Left lobe of liver (tissue), 2 donors: ENCODE results near the gene TPSAB1. TPM values are rescaled to one million over a fixed set of nuclear protein-coding genes. Genes with fewer than 3 reads are reported as not detected.
A peak's percentile ranks its signal among the peaks of the same experiment; 100 is the strongest.
"Not testable (repeated sequence)": the region's sequence is repeated elsewhere in the genome, so short reads cannot be mapped to it uniquely, and the experiment has no call there.

Experiments
- ATAC-seq: fragments of 200-7000 bp; cut with Tn5 transposase; one replicate; pipeline ENCODE4 v1.9.1; 2020; ENCODE audit warnings: mild to moderate bottlenecking, moderate library complexity
- DNase-seq: peaks from one replicate; pipeline ENCODE4 v3.0.0-alpha.2; 2020; ENCODE audit warnings: low spot score
- total RNA-seq: library from RNA; stranded (reverse); gene quantifications from one replicate; pipeline ENCODE4 v1.2.1, GENCODE V29; 2021
- donor health status: DM: no; HTN: no; CAD: no; lungs with moderate emphysema.
- donor health status: DM: no; HTN: yes; CAD: no.

TPSAB1 gene
- total RNA-seq, 1 donor from 2014 or later = 1.6 TPM

- DNase-seq (no peak), ATAC-seq (no peak)
These were observed 21.8 kb downstream of the TPSAB1 start for GRCh38 chr16:1262210-1262845.

- ATAC-seq (no peak), DNase-seq (no peak)
These were observed 22.3 kb downstream of the TPSAB1 start for GRCh38 chr16:1262846-1263221.

GRCh38 chr16:1263591-1264344, 23.3 kb downstream of the TPSAB1 start:
- DNase-seq (no peak), ATAC-seq (no peak)

DNA sequence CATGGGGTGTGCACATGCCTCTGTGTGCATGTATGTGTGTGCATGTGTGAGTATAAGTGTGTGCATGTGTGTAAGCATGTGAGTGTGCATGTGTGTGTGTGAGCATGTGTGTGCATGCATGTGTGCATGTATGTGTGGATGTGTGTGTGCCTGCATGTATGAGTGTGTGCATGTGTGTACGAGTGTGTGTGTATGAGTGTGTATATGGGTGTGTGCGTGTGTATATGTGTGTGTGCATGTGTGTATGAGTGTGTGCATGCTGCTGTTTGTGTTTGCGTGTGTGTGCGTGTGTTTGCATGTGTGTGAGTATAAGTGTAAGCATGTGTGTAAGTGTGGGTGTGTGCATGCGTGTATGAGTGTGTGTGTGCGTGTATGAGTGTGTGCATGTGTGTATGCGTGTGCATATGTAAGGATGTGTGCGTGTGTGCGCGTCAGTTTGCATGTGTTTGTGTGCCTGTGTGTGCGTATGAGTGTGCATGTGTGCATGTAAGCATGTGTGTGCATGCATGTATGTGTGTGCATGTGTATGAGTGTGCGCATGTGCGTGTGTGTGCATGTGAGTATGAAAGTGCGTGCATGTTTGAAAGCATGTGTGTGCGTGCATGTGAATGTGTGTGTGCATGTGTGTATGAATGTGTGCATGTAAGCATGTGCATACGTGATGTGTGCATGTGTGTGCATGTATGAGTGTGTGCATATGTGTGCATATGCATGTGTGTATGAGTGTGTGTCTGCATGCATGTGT, 24.0 kb downstream of the TPSAB1 start:
- ATAC-seq = no peak
- no peak for DNase-seq

- ATAC-seq (no peak), DNase-seq (no peak)
These were observed 24.7 kb downstream of the TPSAB1 start for GRCh38 chr16:1265090-1265630.

DNA sequence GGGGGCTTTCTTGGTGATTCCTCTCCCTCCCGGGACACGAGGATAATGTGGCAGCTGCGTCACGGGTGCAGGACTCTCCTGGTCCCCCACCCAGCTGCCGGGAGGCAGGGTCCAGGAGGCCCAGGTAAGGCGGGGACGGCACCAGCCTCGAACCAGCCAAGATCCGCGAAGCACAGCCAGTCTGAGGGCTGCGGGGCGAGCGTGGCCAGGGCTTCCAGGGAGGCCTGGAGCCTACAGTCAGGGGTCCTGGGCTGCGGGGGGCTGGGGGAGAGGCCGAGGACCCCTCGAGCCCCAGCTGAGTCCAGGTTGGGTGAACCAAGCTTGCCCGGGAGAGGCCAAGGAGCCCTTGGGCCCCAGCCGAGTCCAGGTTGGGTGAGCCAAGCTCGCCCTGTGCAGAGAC, 25.3 kb downstream of the TPSAB1 start:
- DNase-seq = no peak
- ATAC-seq = no peak

- not testable (repeated sequence) for DNase-seq, ATAC-seq
These were observed 28.9 kb downstream of the TPSAB1 start for GRCh38 chr16:1269418-1269817.

DNA sequence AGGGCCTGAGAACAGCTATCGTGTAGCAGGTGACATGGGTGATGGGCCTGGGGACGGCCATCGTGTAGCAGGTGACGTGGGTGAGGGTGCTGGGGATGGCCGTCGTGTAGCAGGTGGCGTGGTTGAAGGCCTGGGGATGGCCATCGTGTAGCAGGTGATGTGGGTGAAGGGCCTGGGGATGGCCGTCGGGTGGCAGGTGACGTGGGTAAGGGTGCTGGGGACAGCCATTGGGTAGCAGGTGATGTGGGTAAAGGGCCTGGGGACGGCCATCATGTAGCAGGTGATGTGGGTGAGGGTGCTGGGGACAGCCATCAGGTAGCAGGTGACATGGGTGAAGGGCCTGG, 30.8 kb downstream of the TPSAB1 start:
- peak; percentile 36 for DNase-seq
- ATAC-seq = peak; percentile 27

DNA sequence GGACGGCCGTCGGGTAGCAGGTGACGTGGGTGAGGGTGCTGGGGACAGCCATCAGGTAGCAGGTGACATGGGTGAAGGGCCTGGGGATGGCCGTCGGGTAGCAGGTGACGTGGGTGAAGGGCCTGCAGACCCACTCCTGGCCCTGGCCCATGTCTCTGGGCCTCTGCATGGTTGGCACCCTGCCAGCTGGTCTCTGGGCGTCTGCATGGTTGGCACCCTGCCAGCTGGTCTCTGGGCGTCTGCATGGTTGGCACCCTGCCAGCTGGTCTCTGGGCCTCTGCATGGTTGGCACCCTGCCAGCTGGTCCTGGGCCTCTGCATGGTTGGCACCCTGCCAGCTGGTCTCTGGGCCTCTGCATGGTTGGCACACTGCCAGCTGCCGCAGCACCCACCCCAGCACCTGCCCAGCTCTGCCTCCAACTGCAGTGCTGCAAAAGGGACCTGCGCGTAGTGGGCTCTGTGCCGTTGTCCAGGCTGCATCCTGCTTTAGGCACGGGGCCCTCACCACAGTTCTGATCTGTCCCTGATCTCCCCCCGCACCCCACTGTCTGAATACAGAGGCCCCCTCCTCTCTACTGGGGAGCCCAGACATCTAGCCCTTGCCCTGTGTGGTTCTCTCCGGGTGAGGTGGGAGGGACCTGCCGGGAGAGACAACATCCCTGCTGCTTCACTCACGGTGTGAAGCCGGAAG, 31.4 kb downstream of the TPSAB1 start:
- ATAC-seq (peak; percentile 25), DNase-seq (peak; percentile 62)

- peak; percentile 25 for ATAC-seq
- no peak for DNase-seq
These were observed 32.1 kb downstream of the TPSAB1 start for GRCh38 chr16:1272453-1273198.

- ATAC-seq (no peak), DNase-seq (no peak)
These were observed 33.3 kb downstream of the TPSAB1 start for GRCh38 chr16:1273816-1274215.

GRCh38 chr16:1274767-1275166, 34.3 kb downstream of the TPSAB1 start:
- no peak for ATAC-seq

GRCh38 chr16:1275791-1276579, 35.5 kb downstream of the TPSAB1 start:
- no peak for ATAC-seq
- no peak for DNase-seq

More at GRCh38 chr16:1274767-1275166, 34.3 kb downstream of the TPSAB1 start:
- no peak for DNase-seq

GRCh38 chr16:1276580-1276878, 36.0 kb downstream of the TPSAB1 start:
- DNase-seq (no peak), ATAC-seq (no peak)

GRCh38 chr16:1277151-1277598, 36.7 kb downstream of the TPSAB1 start:
- DNase-seq (no peak), ATAC-seq (no peak)

GRCh38 chr16:1277617-1278282, 37.2 kb downstream of the TPSAB1 start:
- no peak for DNase-seq
- no peak for ATAC-seq

GRCh38 chr16:1278477-1278876, 38.0 kb downstream of the TPSAB1 start:
- ATAC-seq = no peak
- no peak for DNase-seq

- ATAC-seq (no peak), DNase-seq (no peak)
These were observed 38.8 kb downstream of the TPSAB1 start for GRCh38 chr16:1279081-1279944.
